GM18526 (cell line): ENCODE data around the gene BNIP2.

Experiments used
- POLR2A ChIP-seq: IDR thresholded peaks from 3 replicates; pipeline ENCODE4 v1.6.1; 2011; ENCODE audit not compliant: insufficient read length; ENCODE audit errors: extremely low read depth

BNIP2 gene

DNA sequence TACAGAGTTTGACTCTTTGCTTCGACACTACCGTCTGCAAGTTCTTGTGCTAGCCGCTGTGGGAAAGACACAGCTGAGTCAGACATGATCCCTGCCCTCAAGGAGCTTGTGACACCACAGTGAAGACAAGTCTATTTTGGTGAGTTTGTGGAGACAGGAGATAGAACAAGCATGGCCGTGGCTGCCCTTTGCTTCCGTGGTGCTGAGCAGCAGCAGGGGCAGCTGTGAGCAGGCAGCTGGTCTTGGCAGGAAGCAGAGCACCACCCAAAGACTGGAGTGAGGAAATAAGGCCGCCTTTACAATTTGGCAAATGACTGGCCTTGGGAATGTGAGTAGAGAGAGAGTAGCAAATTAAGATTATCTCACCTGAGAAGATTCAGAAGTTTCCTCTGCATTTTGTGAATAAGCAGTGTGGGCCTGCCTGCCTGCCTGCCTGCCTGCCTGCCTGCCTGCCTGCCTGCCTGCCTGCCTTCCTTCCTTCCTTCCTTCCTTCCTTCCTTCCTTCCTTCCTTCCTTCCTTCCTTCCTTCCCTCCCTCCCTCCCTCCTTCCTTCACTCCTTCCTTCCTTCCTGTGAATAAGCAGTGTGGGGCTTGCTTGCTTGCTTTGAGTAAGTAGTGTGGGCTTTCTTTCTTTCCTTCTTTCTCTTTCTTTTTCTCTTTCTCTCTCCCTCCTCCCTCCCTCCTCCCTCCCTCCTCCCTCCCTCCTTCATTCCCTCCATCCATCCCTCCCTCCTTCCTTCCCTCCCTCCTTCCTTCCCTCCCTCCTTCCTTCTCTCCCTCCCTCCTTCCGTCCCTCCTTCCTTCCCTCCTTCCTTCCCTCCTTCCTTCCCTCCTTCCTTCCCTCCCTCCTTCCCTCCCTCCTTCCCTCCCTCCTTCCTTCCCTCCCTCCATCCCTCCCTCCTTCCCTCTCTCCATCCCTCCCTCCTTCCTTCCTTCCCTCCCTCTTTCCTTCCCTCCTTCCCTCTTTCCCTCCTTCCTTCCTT lies 79.1 kb downstream of the BNIP2 start:
- TF ChIP-seq POLR2A = no peak
